Osteoblast (primary cell): ENCODE data around the gene OXGR1. TPM values are rescaled to one million over a fixed set of nuclear protein-coding genes. Genes with fewer than 3 reads are reported as not detected.

ENCODE experiments used
- DNase-seq: peaks from one replicate; pipeline ENCODE4 v3.0.0; 2011; ENCODE audit warnings: low spot score, mixed read lengths; ENCODE audit not compliant: insufficient read length; ENCODE audit errors: missing footprints
- H2AFZ ChIP-seq: 2 replicates; pipeline ENCODE4 v1.6.0; 2011; ENCODE audit warnings: mild to moderate bottlenecking, low read length
- H3K27ac ChIP-seq: 2 replicates; pipeline ENCODE4 v1.5.1; 2011; ENCODE audit warnings: mild to moderate bottlenecking, low read depth, low read length, moderate library complexity
- H3K27me3 ChIP-seq: 2 replicates; pipeline ENCODE4 v1.6.0; 2012; ENCODE audit warnings: mild to moderate bottlenecking, control low read depth, inconsistent platforms, low read length, moderate library complexity; ENCODE audit not compliant: insufficient read depth
- H3K36me3 ChIP-seq: 2 replicates; pipeline ENCODE4 v1.5.1; 2011; ENCODE audit warnings: mild to moderate bottlenecking, low read length, control low read depth, moderate library complexity; ENCODE audit not compliant: insufficient read depth
- H3K4me1 ChIP-seq: 2 replicates; pipeline ENCODE4 v1.5.1; 2011; ENCODE audit warnings: mild to moderate bottlenecking, low read length, control low read depth, moderate library complexity; ENCODE audit not compliant: insufficient read depth
- H3K4me2 ChIP-seq: 2 replicates; pipeline ENCODE4 v1.6.0; 2011; ENCODE audit warnings: mild to moderate bottlenecking, low read length; ENCODE audit not compliant: insufficient read depth
- H3K4me3 ChIP-seq: fragments of 200-600 bp; sonication (generic); 3 replicates; pipeline ENCODE4 v1.5.1; 2012; ENCODE audit warnings: mild to moderate bottlenecking, low read length, inconsistent platforms; ENCODE audit not compliant: insufficient read depth
- H3K79me2 ChIP-seq: 2 replicates; pipeline ENCODE4 v1.6.0; 2012; ENCODE audit warnings: mild to moderate bottlenecking, low read length, control low read depth, inconsistent platforms; ENCODE audit not compliant: insufficient read depth
- H3K9me3 ChIP-seq: 2 replicates; pipeline ENCODE4 v1.5.1; 2011; ENCODE audit warnings: low read depth, low read length, control low read depth
- H4K20me1 ChIP-seq: 2 replicates; pipeline ENCODE4 v1.6.0; 2012; ENCODE audit warnings: mild to moderate bottlenecking, low read length, control low read depth; ENCODE audit not compliant: insufficient read depth
- total RNA-seq: library from RNA; depleted of rRNA; stranded (reverse); fragments of >200 nt; gene quantifications from 2 replicates; pipeline ENCODE4 v1.2.3, GENCODE V29; 2012
- TF ChIP-seq, protein P1 (sequence below): IDR thresholded peaks from 2 replicates; pipeline ENCODE4 v1.5.1; 2011; ENCODE audit warnings: mild to moderate bottlenecking, low read depth, low read length, moderate library complexity; ENCODE audit errors: extremely low read depth

Gene OXGR1
- total RNA-seq, 1 donor, result not detected

DNA sequence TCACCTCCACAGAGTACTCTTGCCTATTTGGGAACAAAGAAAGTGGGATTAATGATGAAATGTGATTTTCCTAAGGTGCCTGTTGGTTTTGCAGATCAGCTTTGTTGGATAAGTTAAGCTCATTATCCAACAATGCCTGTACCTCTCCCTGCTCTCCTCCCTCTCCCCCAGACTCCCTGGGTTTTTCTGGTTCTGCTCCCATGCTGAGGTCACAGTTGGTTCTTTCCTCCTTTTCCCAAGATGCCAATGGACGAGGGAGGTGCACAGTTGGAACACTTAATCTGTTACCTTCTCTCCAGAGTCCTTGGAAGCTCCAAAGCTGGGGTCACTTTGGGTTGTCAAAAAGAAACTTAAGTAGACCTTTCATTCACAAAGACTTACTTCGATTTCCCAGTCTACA, 1.6 kb downstream of the OXGR1 start:
- H3K36me3 ChIP-seq, result no peaks in the 10 kb centered on the region
- H3K4me2 ChIP-seq, result no peak overlapping the region
- no peaks in the 10 kb centered on the region for H3K79me2 ChIP-seq
- no peak for DNase-seq
- no peak overlapping the region for H2AFZ ChIP-seq
- H3K27me3 ChIP-seq, result no peaks in the 10 kb centered on the region
- H3K4me1 ChIP-seq, result no peaks in the 10 kb centered on the region
- no peak overlapping the region for H3K27ac ChIP-seq
- no peaks in the 10 kb centered on the region for H3K9me3 ChIP-seq
- no peak overlapping the region for H3K4me3 ChIP-seq
- no peaks in the 10 kb centered on the region for H4K20me1 ChIP-seq
- TF ChIP-seq, protein P1, sequence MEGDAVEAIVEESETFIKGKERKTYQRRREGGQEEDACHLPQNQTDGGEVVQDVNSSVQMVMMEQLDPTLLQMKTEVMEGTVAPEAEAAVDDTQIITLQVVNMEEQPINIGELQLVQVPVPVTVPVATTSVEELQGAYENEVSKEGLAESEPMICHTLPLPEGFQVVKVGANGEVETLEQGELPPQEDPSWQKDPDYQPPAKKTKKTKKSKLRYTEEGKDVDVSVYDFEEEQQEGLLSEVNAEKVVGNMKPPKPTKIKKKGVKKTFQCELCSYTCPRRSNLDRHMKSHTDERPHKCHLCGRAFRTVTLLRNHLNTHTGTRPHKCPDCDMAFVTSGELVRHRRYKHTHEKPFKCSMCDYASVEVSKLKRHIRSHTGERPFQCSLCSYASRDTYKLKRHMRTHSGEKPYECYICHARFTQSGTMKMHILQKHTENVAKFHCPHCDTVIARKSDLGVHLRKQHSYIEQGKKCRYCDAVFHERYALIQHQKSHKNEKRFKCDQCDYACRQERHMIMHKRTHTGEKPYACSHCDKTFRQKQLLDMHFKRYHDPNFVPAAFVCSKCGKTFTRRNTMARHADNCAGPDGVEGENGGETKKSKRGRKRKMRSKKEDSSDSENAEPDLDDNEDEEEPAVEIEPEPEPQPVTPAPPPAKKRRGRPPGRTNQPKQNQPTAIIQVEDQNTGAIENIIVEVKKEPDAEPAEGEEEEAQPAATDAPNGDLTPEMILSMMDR, result no peak

DNA sequence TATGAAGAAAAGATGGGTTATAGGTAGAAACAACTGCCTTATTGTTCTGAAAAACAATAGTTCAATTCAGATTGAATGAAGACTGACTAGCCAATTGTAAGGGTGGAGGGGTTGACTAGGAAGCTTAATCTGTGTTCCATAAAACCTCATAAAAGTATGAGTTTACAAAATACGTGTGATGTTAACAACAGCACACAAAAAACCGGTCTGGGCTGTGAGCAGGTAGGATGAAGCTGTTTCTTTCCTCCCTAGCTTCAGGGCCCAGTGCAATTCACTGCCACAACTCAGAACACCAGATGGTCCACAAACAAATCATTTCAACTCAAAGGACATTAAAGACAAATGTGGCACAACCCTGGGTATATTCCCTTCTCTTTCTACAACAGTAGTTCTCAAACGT, 3.2 kb downstream of the OXGR1 start:
- Histone ChIP-seq H3K4me3 (no peak overlapping the region), H3K4me2 (no peak overlapping the region), H3K4me1 (no peaks in the 10 kb centered on the region), H3K9me3 (no peaks in the 10 kb centered on the region), H2AFZ (no peak overlapping the region), H3K79me2 (no peaks in the 10 kb centered on the region), H4K20me1 (no peaks in the 10 kb centered on the region), H3K27me3 (no peaks in the 10 kb centered on the region), H3K27ac (no peak overlapping the region), H3K36me3 (no peaks in the 10 kb centered on the region)
- DNase-seq, result no peak
- TF ChIP-seq, protein P1, result no peak

DNA sequence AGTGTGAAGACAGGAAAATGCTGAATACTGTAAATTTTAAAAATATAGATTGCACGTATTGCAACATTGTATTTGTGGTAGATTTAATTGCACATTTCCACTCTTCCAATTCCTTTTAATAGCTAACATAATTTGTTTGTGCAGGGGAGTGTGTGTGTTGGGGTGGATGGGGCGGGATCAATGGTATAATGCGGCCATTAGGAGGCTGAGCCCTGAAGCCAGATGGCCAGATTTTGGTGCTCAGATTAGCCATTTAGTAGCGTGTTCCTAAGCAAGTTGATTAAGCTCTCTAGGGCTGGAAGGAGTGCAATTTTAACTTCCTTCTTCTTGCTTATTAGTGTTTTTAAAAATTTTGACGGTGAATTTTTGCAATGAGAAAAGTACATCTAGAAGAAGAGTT, 5.8 kb downstream of the OXGR1 start:
- TF ChIP-seq, protein P1, result no peak
- Histone ChIP-seq H4K20me1 (no peaks in the 10 kb centered on the region), H3K79me2 (no peaks in the 10 kb centered on the region), H3K4me2 (no peak overlapping the region), H3K9me3 (no peaks in the 10 kb centered on the region), H3K27ac (no peak overlapping the region), H3K4me3 (no peak overlapping the region), H2AFZ (no peak overlapping the region), H3K27me3 (no peaks in the 10 kb centered on the region), H3K4me1 (no peaks in the 10 kb centered on the region), H3K36me3 (no peaks in the 10 kb centered on the region)
- no peak for DNase-seq

DNA sequence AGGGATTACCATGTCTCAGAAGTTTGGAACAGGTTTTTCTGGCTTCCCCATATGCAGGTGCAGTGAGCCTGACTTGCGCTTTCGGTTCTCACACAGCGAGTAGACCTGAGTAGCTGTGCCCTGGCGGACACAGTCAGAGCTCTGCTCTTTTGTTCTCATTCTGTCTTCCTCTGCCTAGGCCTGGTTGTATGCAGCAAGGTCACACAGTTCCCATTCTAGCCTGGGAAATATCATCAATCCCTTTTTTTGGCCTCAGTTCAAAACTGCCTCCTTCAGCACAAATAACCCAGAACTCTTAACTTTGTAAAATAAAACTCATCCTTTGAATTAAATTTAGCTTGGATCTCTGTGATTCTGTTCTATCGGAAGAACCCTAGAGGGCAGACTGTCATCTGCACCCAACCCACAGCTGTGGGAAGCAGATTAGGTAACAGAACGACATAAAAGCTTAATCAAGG, 10.2 kb downstream of the OXGR1 start:
- TF ChIP-seq, protein P1, result no peak
- H3K4me1 ChIP-seq, result no peaks in the 10 kb centered on the region
- no peak overlapping the region for H3K4me3 ChIP-seq
- no peak overlapping the region for H3K4me2 ChIP-seq
- no peaks in the 10 kb centered on the region for H3K27me3 ChIP-seq
- no peaks in the 10 kb centered on the region for H3K36me3 ChIP-seq
- H3K79me2 ChIP-seq, result no peaks in the 10 kb centered on the region
- no peak for DNase-seq
- no peaks in the 10 kb centered on the region for H4K20me1 ChIP-seq
- H2AFZ ChIP-seq, result no peak overlapping the region
- no peak overlapping the region for H3K27ac ChIP-seq
- H3K9me3 ChIP-seq, result no peaks in the 10 kb centered on the region
